Trophoblast cell (in vitro differentiated cells and primary cell): ENCODE data around the gene MYBBP1A.
A peak's percentile ranks its signal among the peaks of the same experiment; 100 is the strongest.

Source experiments
- DNase-seq, 2 donors: peaks; one replicate each; pipeline ENCODE4 v3.0.0-alpha.2; 2016
- H2AFZ ChIP-seq: 2 replicates; pipeline ENCODE4 v1.6.1; 2013; ENCODE audit warnings: low read length, moderate library complexity, mild to moderate bottlenecking; ENCODE audit not compliant: insufficient read depth, poor library complexity
- H2AK5ac ChIP-seq: 2 replicates; pipeline ENCODE4 v1.6.1; 2013; ENCODE audit warnings: mild to moderate bottlenecking, low read length
- H2BK120ac ChIP-seq: 2 replicates; pipeline ENCODE4 v1.6.1; 2013; ENCODE audit warnings: low read length, mild to moderate bottlenecking, moderate library complexity; ENCODE audit not compliant: insufficient read depth, poor library complexity
- H2BK12ac ChIP-seq: 2 replicates; pipeline ENCODE4 v1.6.1; 2013; ENCODE audit warnings: mild to moderate bottlenecking, low read length, moderate library complexity
- H2BK5ac ChIP-seq: 2 replicates; pipeline ENCODE4 v1.6.1; 2013; ENCODE audit warnings: low read length, low read depth, moderate library complexity, mild to moderate bottlenecking; ENCODE audit not compliant: poor library complexity
- H3K14ac ChIP-seq: 2 replicates; pipeline ENCODE4 v1.6.1; 2013; ENCODE audit warnings: mild to moderate bottlenecking, low read length
- H3K18ac ChIP-seq: 2 replicates; pipeline ENCODE4 v1.6.1; 2013; ENCODE audit warnings: mild to moderate bottlenecking, low read length
- H3K23ac ChIP-seq: 2 replicates; pipeline ENCODE4 v1.6.1; 2013; ENCODE audit warnings: low read length
- H3K27ac ChIP-seq: 2 replicates; pipeline ENCODE4 v1.5.1; 2013; ENCODE audit warnings: low read depth, mild to moderate bottlenecking, inconsistent platforms, low read length, moderate library complexity
- H3K27me3 ChIP-seq: 2 replicates; pipeline ENCODE4 v1.6.1; 2013; ENCODE audit warnings: inconsistent platforms, mild to moderate bottlenecking, low read length, moderate library complexity; ENCODE audit not compliant: insufficient read depth
- H3K36me3 ChIP-seq, 2 experiments: 1 replicate in 1 of 2; 2 replicates in 1 of 2; pipeline ENCODE4 v1.6.1; 2013; ENCODE audit warnings: low read length in 2 of 2, mild to moderate bottlenecking in 2 of 2, moderate library complexity in 1 of 2; ENCODE audit not compliant: insufficient read depth in 2 of 2, control insufficient read depth in 1 of 2
- H3K4ac ChIP-seq: 2 replicates; pipeline ENCODE4 v1.6.1; 2013; ENCODE audit warnings: low read depth, mild to moderate bottlenecking, low read length, moderate library complexity
- H3K4me1 ChIP-seq, 2 experiments: 1 replicate in 1 of 2; 2 replicates in 1 of 2; pipeline ENCODE4 v1.6.1; 2013; ENCODE audit warnings: low read length in 2 of 2, mild to moderate bottlenecking in 2 of 2, moderate library complexity in 1 of 2; ENCODE audit not compliant: insufficient read depth in 2 of 2, control insufficient read depth in 1 of 2
- H3K4me2 ChIP-seq: 2 replicates; pipeline ENCODE4 v1.6.1; 2013; ENCODE audit warnings: inconsistent platforms, mild to moderate bottlenecking, low read length, moderate library complexity
- H3K4me3 ChIP-seq: 2 replicates; pipeline ENCODE4 v1.5.1; 2013; ENCODE audit warnings: mild to moderate bottlenecking, low read depth, low read length, inconsistent platforms
- H3K79me1 ChIP-seq: one replicate; pipeline ENCODE4 v1.6.1; 2013; ENCODE audit warnings: low read length
- H3K79me2 ChIP-seq: 2 replicates; pipeline ENCODE4 v1.6.1; 2013; ENCODE audit warnings: low read length, mild to moderate bottlenecking; ENCODE audit not compliant: control insufficient read depth, insufficient read depth, poor library complexity
- H3K9ac ChIP-seq: 2 replicates; pipeline ENCODE4 v1.6.1; 2013; ENCODE audit warnings: mild to moderate bottlenecking, low read length
- H3K9me3 ChIP-seq: 2 replicates; pipeline ENCODE4 v1.6.1; 2013; ENCODE audit warnings: low read depth, mild to moderate bottlenecking, control low read depth, inconsistent platforms, low read length; ENCODE audit not compliant: insufficient read depth
- H4K12ac ChIP-seq: 2 replicates; pipeline ENCODE4 v1.6.1; 2013; ENCODE audit warnings: low read depth, mild to moderate bottlenecking, low read length, moderate library complexity
- H4K8ac ChIP-seq: 2 replicates; pipeline ENCODE4 v1.6.1; 2013; ENCODE audit warnings: low read depth, mild to moderate bottlenecking, low read length, moderate library complexity
- H4K91ac ChIP-seq: one replicate; pipeline ENCODE4 v1.6.1; 2013; ENCODE audit warnings: low read depth, mild to moderate bottlenecking, low read length, moderate library complexity
- WGBS: extraction: QIAGEN DNeasy Blood & Tissue Kit; methylation state at CpG from one replicate; pipeline ENCODE4 v1.1.7; 2013; ENCODE audit warnings: missing lambda C conversion rate; ENCODE audit not compliant: insufficient read length, insufficient coverage; ENCODE audit errors: extremely low coverage; 5-methylcytosine and 5-hydroxymethylcytosine counted together

MYBBP1A gene

GRCh38 chr17:4525691-4526397, 29.3 kb downstream of the MYBBP1A start:
- Histone ChIP-seq H3K23ac (no peak overlapping the region), H2BK5ac (no peak overlapping the region), H3K14ac (no peak overlapping the region), H2BK12ac (no peak overlapping the region), H3K79me1 (no peaks in the 10 kb centered on the region), H2AK5ac (no peak overlapping the region), H4K12ac (no peak overlapping the region), H3K9ac (no peak overlapping the region), H2AFZ (no peak overlapping the region), H4K91ac (no peak overlapping the region), H3K27ac (no peak overlapping the region), H3K9me3 (no peaks in the 10 kb centered on the region), H3K36me3 (peaks cover 78 to 80% of the 10 kb centered on the region in 2 experiments), H3K27me3 (no peaks in the 10 kb centered on the region), H3K18ac (no peak overlapping the region), H4K8ac (no peak overlapping the region), H3K79me2 (no peaks in the 10 kb centered on the region), H3K4me1 (peaks cover 0 to 2% of the 10 kb centered on the region in 2 experiments), H3K4me2 (no peak overlapping the region), H3K4me3 (no peak overlapping the region), H2BK120ac (no peak overlapping the region), H3K4ac (no peak overlapping the region)
- DNase-seq: no peak
- no CpG with 5 or more reads among the region's 11 CpGs for WGBS

- no peak overlapping the region for H3K4me2 ChIP-seq
- DNase-seq: no peak
- no peak overlapping the region for H4K8ac ChIP-seq
- H3K27ac ChIP-seq: no peak overlapping the region
- H3K23ac ChIP-seq: no peak overlapping the region
- H3K18ac ChIP-seq: no peak overlapping the region
- no peaks in the 10 kb centered on the region for H3K9me3 ChIP-seq
- no peak overlapping the region for H3K4ac ChIP-seq
- H3K79me2 ChIP-seq: peaks cover 2% of the 10 kb centered on the region
- no peak overlapping the region for H2AFZ ChIP-seq
- H3K4me1 ChIP-seq: no peaks in the 10 kb centered on the region
- H3K27me3 ChIP-seq: no peaks in the 10 kb centered on the region
- WGBS: no CpG with 5 or more reads among the region's 8 CpGs
- peaks cover 74 to 77% of the 10 kb centered on the region in 2 experiments for H3K36me3 ChIP-seq
- no peak overlapping the region for H4K91ac ChIP-seq
- H3K9ac ChIP-seq: no peak overlapping the region
- H3K4me3 ChIP-seq: no peak overlapping the region
- no peaks in the 10 kb centered on the region for H3K79me1 ChIP-seq
- H2BK12ac ChIP-seq: no peak overlapping the region
- H2BK120ac ChIP-seq: no peak overlapping the region
- H2AK5ac ChIP-seq: no peak overlapping the region
- no peak overlapping the region for H4K12ac ChIP-seq
- H3K14ac ChIP-seq: no peak overlapping the region
- no peak overlapping the region for H2BK5ac ChIP-seq
Observed at GRCh38 chr17:4523946-4524345, 31.2 kb downstream of the MYBBP1A start.

- no CpG with 5 or more reads among the region's 6 CpGs for whole genome bisulfite sequencing
- no peaks in the 10 kb centered on the region for H3K4me1 ChIP-seq
- DNase-seq: no peak
- H4K12ac ChIP-seq: no peak overlapping the region
- peaks cover 71 to 73% of the 10 kb centered on the region in 2 experiments for H3K36me3 ChIP-seq
- H3K4me3 ChIP-seq: no peak overlapping the region
- H2AFZ ChIP-seq: no peak overlapping the region
- peaks cover 2% of the 10 kb centered on the region for H3K79me2 ChIP-seq
- H2BK12ac ChIP-seq: no peak overlapping the region
- no peak overlapping the region for H2BK120ac ChIP-seq
- H2AK5ac ChIP-seq: no peak overlapping the region
- H3K4ac ChIP-seq: no peak overlapping the region
- H3K27me3 ChIP-seq: no peaks in the 10 kb centered on the region
- H3K14ac ChIP-seq: no peak overlapping the region
- no peak overlapping the region for H4K8ac ChIP-seq
- H3K23ac ChIP-seq: no peak overlapping the region
- H3K27ac ChIP-seq: no peak overlapping the region
- H4K91ac ChIP-seq: no peak overlapping the region
- H3K4me2 ChIP-seq: no peak overlapping the region
- H3K9ac ChIP-seq: no peak overlapping the region
- peaks cover 2% of the 10 kb centered on the region for H3K79me1 ChIP-seq
- peak overlapping the region; percentile 13 for H3K18ac ChIP-seq
- no peaks in the 10 kb centered on the region for H3K9me3 ChIP-seq
- no peak overlapping the region for H2BK5ac ChIP-seq
Observed at GRCh38 chr17:4522661-4523060, 32.5 kb downstream of the MYBBP1A start.

GRCh38 chr17:4520894-4521600, 34.1 kb downstream of the MYBBP1A start:
- H2AFZ ChIP-seq: no peak overlapping the region
- peaks cover 4% of the 10 kb centered on the region for H3K79me2 ChIP-seq
- no peak overlapping the region for H3K14ac ChIP-seq
- H3K23ac ChIP-seq: no peak overlapping the region
- no CpG with 5 or more reads among the region's 8 CpGs for WGBS
- no peaks in the 10 kb centered on the region for H3K4me1 ChIP-seq
- no peak overlapping the region for H3K18ac ChIP-seq
- peaks cover 70 to 71% of the 10 kb centered on the region in 2 experiments for H3K36me3 ChIP-seq
- H4K8ac ChIP-seq: no peak overlapping the region
- no peaks in the 10 kb centered on the region for H3K27me3 ChIP-seq
- H2BK120ac ChIP-seq: no peak overlapping the region
- DNase-seq: peak; percentile 67 to 76
- H3K4ac ChIP-seq: no peak overlapping the region
- no peak overlapping the region for H3K9ac ChIP-seq
- H2BK5ac ChIP-seq: no peak overlapping the region
- H2AK5ac ChIP-seq: no peak overlapping the region
- no peak overlapping the region for H3K4me2 ChIP-seq
- no peak overlapping the region for H3K27ac ChIP-seq
- peaks cover 2% of the 10 kb centered on the region for H3K79me1 ChIP-seq
- no peak overlapping the region for H4K91ac ChIP-seq
- no peaks in the 10 kb centered on the region for H3K9me3 ChIP-seq
- H2BK12ac ChIP-seq: no peak overlapping the region
- no peak overlapping the region for H4K12ac ChIP-seq
- no peak overlapping the region for H3K4me3 ChIP-seq
